Keratinocyte (primary cell): ENCODE measurements around the gene SLC27A1. TPM values are rescaled to one million over a fixed set of nuclear protein-coding genes. Genes with fewer than 3 reads are reported as not detected.

ENCODE experiments used
- DNase-seq: peaks from one replicate; pipeline ENCODE4 v3.0.0-alpha.2; 2011; ENCODE audit warnings: low read depth, missing footprints, low spot score
- FAIRE-seq: peaks from 2 replicates; lab custom pipeline; 2011; peaks lifted over from hg19 to GRCh38; lab: Jason Lieb, UNC
- H2AFZ ChIP-seq: 2 replicates; pipeline ENCODE4 v1.6.0; 2012; ENCODE audit warnings: low read length, control low read depth, inconsistent platforms; ENCODE audit not compliant: control insufficient read depth
- H3K27ac ChIP-seq: 2 replicates; pipeline ENCODE4 v1.5.1; 2011; ENCODE audit warnings: low read length; ENCODE audit not compliant: control insufficient read depth, insufficient read depth
- H3K27me3 ChIP-seq: 3 replicates; pipeline ENCODE4 v1.6.0; 2011; ENCODE audit warnings: low read length; ENCODE audit not compliant: control insufficient read depth, insufficient read depth; ENCODE audit errors: extremely low read depth
- H3K36me3 ChIP-seq, 2 experiments: 2 replicates in 1 of 2; 3 replicates in 1 of 2; pipeline ENCODE4 v1.5.1; 2011; ENCODE audit warnings: low read length in 2 of 2, mild to moderate bottlenecking in 1 of 2; ENCODE audit not compliant: control insufficient read depth in 2 of 2, insufficient read depth in 2 of 2; ENCODE audit errors: extremely low read depth in 1 of 2
- H3K4me1 ChIP-seq: 3 replicates; pipeline ENCODE4 v1.5.1; 2011; ENCODE audit warnings: low read length; ENCODE audit not compliant: control insufficient read depth, insufficient read depth; ENCODE audit errors: extremely low read depth
- H3K4me2 ChIP-seq: 3 replicates; pipeline ENCODE4 v1.6.0; 2011; ENCODE audit warnings: low read depth, low read length; ENCODE audit not compliant: control insufficient read depth, insufficient read depth; ENCODE audit errors: extremely low read depth
- H3K4me3 ChIP-seq, 3 experiments: fragments of 200-600 bp in 1 of 3; sonication (generic) in 1 of 3; 2 replicates in 2 of 3; 3 replicates in 1 of 3; pipeline ENCODE4 v1.5.1; 2011 to 2016; ENCODE audit warnings: low read length in 3 of 3, mild to moderate bottlenecking in 3 of 3, control low read depth in 2 of 3, inconsistent platforms in 1 of 3, low read depth in 1 of 3, mixed read lengths in 1 of 3, mixed run types in 1 of 3, moderate library complexity in 1 of 3; ENCODE audit not compliant: control insufficient read depth in 2 of 3, insufficient read depth in 2 of 3; ENCODE audit errors: extremely low read depth in 1 of 3
- H3K79me2 ChIP-seq: 2 replicates; pipeline ENCODE4 v1.6.0; 2012; ENCODE audit warnings: low read length; ENCODE audit not compliant: control insufficient read depth, insufficient read depth
- H3K9ac ChIP-seq: 3 replicates; pipeline ENCODE4 v1.6.0; 2011; ENCODE audit warnings: low read length; ENCODE audit not compliant: control insufficient read depth, insufficient read depth; ENCODE audit errors: extremely low read depth
- H3K9me1 ChIP-seq: 3 replicates; pipeline ENCODE4 v1.6.0; 2011; ENCODE audit warnings: low read length; ENCODE audit not compliant: control insufficient read depth, insufficient read depth; ENCODE audit errors: extremely low read depth
- H3K9me3 ChIP-seq: 2 replicates; pipeline ENCODE4 v1.5.1; 2012; ENCODE audit warnings: low read depth, low read length; ENCODE audit not compliant: control insufficient read depth
- H4K20me1 ChIP-seq: 3 replicates; pipeline ENCODE4 v1.6.0; 2011; ENCODE audit warnings: low read length; ENCODE audit not compliant: control insufficient read depth, insufficient read depth; ENCODE audit errors: extremely low read depth
- EZH2 ChIP-seq: IDR thresholded peaks from one replicate; pipeline ENCODE4 v1.6.1; 2012; ENCODE audit warnings: inconsistent platforms, mild to moderate bottlenecking, low read length, moderate library complexity
- dilution Hi-C: fragments of 300-500 bp; cut with MboI; formaldehyde crosslinking; loops from one replicate; pipeline ENCODE4 v1.7.0; 2020; ENCODE audit warnings: low sequenced_read_pairs; ENCODE audit not compliant: extremely low pct_ligation_motif_present
- polyA plus RNA-seq, 5 experiments: library from polyadenylated mRNA; depleted of rRNA in 3 of 5; stranded (reverse) in 3 of 5; stranded (forward) in 1 of 5; unstranded in 1 of 5; fragments of >200 nt; gene quantifications; 1 replicate in 1 of 5; 2 replicates in 3 of 5; 3 replicates in 1 of 5; pipeline versions ENCODE4 v1.2.1 to v1.2.3, GENCODE V29; 2011 to 2012; ENCODE audit warnings: missing spikeins in 2 of 5, low read depth in 1 of 5, low replicate concordance in 1 of 5
- TF ChIP-seq, protein P1 (sequence below), 3 experiments: IDR thresholded peaks in 1 of 3; conservative IDR thresholded peaks in 1 of 3; optimal IDR thresholded peaks in 1 of 3; 2 replicates in 2 of 3; 3 replicates in 1 of 3; pipeline versions ENCODE3 to v1.5.1; 2011; ENCODE audit warnings: low read length in 3 of 3, mild to moderate bottlenecking in 3 of 3, moderate library complexity in 2 of 3, control low read depth in 1 of 3, inconsistent platforms in 1 of 3; ENCODE audit not compliant: insufficient read depth in 2 of 3; ENCODE audit errors: extremely low read depth in 1 of 3

SLC27A1 gene
- polyA plus RNA-seq, 1 donor (not counting 4 experiments of a cell fraction or from before 2014, with no cell fraction given): 8.4 TPM

- DNase-seq (no peak), FAIRE-seq (no peak)
- Histone ChIP-seq H3K9ac (no peak overlapping the region), H3K27me3 (no peaks in the 10 kb centered on the region), H3K9me1 (no peaks in the 10 kb centered on the region), H3K79me2 (peaks cover 3% of the 10 kb centered on the region), H3K4me2 (no peak overlapping the region), H3K4me1 (peaks cover 12% of the 10 kb centered on the region), H4K20me1 (no peaks in the 10 kb centered on the region), H3K4me3 (no peak overlapping the region), H2AFZ (no peak overlapping the region), H3K36me3 (peaks cover 0 to 6% of the 10 kb centered on the region in 2 experiments), H3K9me3 (no peaks in the 10 kb centered on the region), H3K27ac (no peak overlapping the region)
- dilution Hi-C loops: no loop called here
- TF ChIP-seq EZH2: no peak
- TF ChIP-seq, protein P1, sequence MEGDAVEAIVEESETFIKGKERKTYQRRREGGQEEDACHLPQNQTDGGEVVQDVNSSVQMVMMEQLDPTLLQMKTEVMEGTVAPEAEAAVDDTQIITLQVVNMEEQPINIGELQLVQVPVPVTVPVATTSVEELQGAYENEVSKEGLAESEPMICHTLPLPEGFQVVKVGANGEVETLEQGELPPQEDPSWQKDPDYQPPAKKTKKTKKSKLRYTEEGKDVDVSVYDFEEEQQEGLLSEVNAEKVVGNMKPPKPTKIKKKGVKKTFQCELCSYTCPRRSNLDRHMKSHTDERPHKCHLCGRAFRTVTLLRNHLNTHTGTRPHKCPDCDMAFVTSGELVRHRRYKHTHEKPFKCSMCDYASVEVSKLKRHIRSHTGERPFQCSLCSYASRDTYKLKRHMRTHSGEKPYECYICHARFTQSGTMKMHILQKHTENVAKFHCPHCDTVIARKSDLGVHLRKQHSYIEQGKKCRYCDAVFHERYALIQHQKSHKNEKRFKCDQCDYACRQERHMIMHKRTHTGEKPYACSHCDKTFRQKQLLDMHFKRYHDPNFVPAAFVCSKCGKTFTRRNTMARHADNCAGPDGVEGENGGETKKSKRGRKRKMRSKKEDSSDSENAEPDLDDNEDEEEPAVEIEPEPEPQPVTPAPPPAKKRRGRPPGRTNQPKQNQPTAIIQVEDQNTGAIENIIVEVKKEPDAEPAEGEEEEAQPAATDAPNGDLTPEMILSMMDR (optimal IDR thresholded peaks at IDR 0.05 in 1 of 3, IDR thresholded peaks at IDR 0.05 in 1 of 3, conservative IDR thresholded peaks at IDR 0.05 in 1 of 3; ENCODE audit: extremely low read depth in 1 of 3, insufficient read depth in 2 of 3, low read length in 3 of 3): no peak
Measured at GRCh38 chr19:17490411-17490810, 20.1 kb downstream of the SLC27A1 start.

GRCh38 chr19:17491287-17491686 is 21.0 kb downstream of the SLC27A1 start:
- dilution Hi-C loops: no loop called here
- no peak overlapping the region for H3K4me3 ChIP-seq
- no peaks in the 10 kb centered on the region for H3K27me3 ChIP-seq
- FAIRE-seq (no peak), DNase-seq (no peak)
- H3K9me3 ChIP-seq: no peaks in the 10 kb centered on the region
- H3K36me3 ChIP-seq: peaks cover 0 to 3% of the 10 kb centered on the region in 2 experiments
- no peak overlapping the region for H3K27ac ChIP-seq
- H4K20me1 ChIP-seq: peaks cover 7% of the 10 kb centered on the region
- H3K4me2 ChIP-seq: no peak overlapping the region
- H3K9me1 ChIP-seq: no peaks in the 10 kb centered on the region
- H3K4me1 ChIP-seq: peaks cover 12% of the 10 kb centered on the region
- no peak overlapping the region for H2AFZ ChIP-seq
- TF ChIP-seq EZH2: no peak
- TF ChIP-seq, protein P1 (optimal IDR thresholded peaks at IDR 0.05 in 1 of 3, IDR thresholded peaks at IDR 0.05 in 1 of 3, conservative IDR thresholded peaks at IDR 0.05 in 1 of 3; ENCODE audit: extremely low read depth in 1 of 3, insufficient read depth in 2 of 3, low read length in 3 of 3): no peak
- H3K9ac ChIP-seq: no peak overlapping the region
- H3K79me2 ChIP-seq: no peaks in the 10 kb centered on the region
